Hepatocyte (in vitro differentiated cells): ENCODE data around the gene CD46. TPM values are rescaled to one million over a fixed set of nuclear protein-coding genes. Genes with fewer than 3 reads are reported as not detected.
A peak's percentile ranks its signal among the peaks of the same experiment; 100 is the strongest.
"Not testable (repeated sequence)": the region's sequence is repeated elsewhere in the genome, so short reads cannot be mapped to it uniquely, and the experiment has no call there.

ENCODE experiments used
- DNase-seq: peaks from one replicate; pipeline ENCODE4 v3.0.0-alpha.2; 2016; ENCODE audit warnings: low spot score
- H2AFZ ChIP-seq: fragments of 200-600 bp; sonication (generic); 2 replicates; pipeline ENCODE4 v1.6.0; 2016; ENCODE audit warnings: antibody characterized with exemption, mild to moderate bottlenecking
- H3K27ac ChIP-seq: fragments of 200-600 bp; sonication (generic); 2 replicates; pipeline ENCODE4 v1.5.1; 2016; ENCODE audit warnings: mild to moderate bottlenecking
- H3K27me3 ChIP-seq: fragments of 200-600 bp; sonication (generic); 2 replicates; pipeline ENCODE4 v1.6.1; 2016
- H3K36me3 ChIP-seq: fragments of 200-600 bp; sonication (generic); replicated peaks from 2 replicates; pipeline ENCODE4 v1.5.1; 2016; ENCODE audit warnings: low read depth; ENCODE audit not compliant: insufficient read depth
- H3K4me1 ChIP-seq: fragments of 200-600 bp; sonication (generic); 2 replicates; pipeline ENCODE4 v1.5.1; 2016; ENCODE audit warnings: mild to moderate bottlenecking, moderate library complexity; ENCODE audit not compliant: insufficient read depth
- H3K4me2 ChIP-seq: fragments of 200-600 bp; sonication (generic); 2 replicates; pipeline ENCODE4 v1.6.0; 2016
- H3K4me3 ChIP-seq: fragments of 200-600 bp; sonication (generic); 2 replicates; pipeline ENCODE4 v1.5.1; 2016; ENCODE audit warnings: mild to moderate bottlenecking
- H3K79me2 ChIP-seq: fragments of 200-600 bp; sonication (generic); 2 replicates; pipeline ENCODE4 v1.6.0; 2017; ENCODE audit warnings: mild to moderate bottlenecking
- H3K9me2 ChIP-seq: fragments of 200-600 bp; sonication (generic); replicated peaks from 2 replicates; pipeline ENCODE4 v1.6.0; 2017; ENCODE audit warnings: mild to moderate bottlenecking; ENCODE audit not compliant: insufficient read depth
- H3K9me3 ChIP-seq: fragments of 200-600 bp; sonication (generic); 2 replicates; pipeline ENCODE4 v1.5.1; 2016; ENCODE audit warnings: low read depth, mild to moderate bottlenecking
- H4K20me1 ChIP-seq: fragments of 200-600 bp; sonication (generic); 2 replicates; pipeline ENCODE4 v1.6.0; 2016; ENCODE audit warnings: mild to moderate bottlenecking; ENCODE audit not compliant: insufficient read depth, poor library complexity, severe bottlenecking
- CTCF ChIP-seq: fragments of 200-600 bp; sonication (generic); IDR thresholded peaks from 2 replicates; pipeline ENCODE4 v1.5.1; 2016; ENCODE audit warnings: antibody characterized with exemption, mild to moderate bottlenecking; ENCODE audit not compliant: poor library complexity
- EZH2 ChIP-seq: fragments of 200-600 bp; sonication (generic); IDR thresholded peaks from 2 replicates; pipeline ENCODE4 v1.6.1; 2016; ENCODE audit warnings: antibody characterized with exemption, mild to moderate bottlenecking, borderline replicate concordance
- EZH2phosphoT487 ChIP-seq: fragments of 200-600 bp; sonication (generic); IDR thresholded peaks from one replicate; pipeline ENCODE4 v1.6.1; 2018; ENCODE audit warnings: antibody characterized with exemption, mild to moderate bottlenecking, low read depth, moderate library complexity; ENCODE audit not compliant: unreplicated experiment, severe bottlenecking
- WGBS: methylation state at CpG from one replicate; pipeline ENCODE4 v1.1.6; 2016; ENCODE audit warnings: low lambda C conversion rate; ENCODE audit errors: missing lambda C conversion rate; 5-methylcytosine and 5-hydroxymethylcytosine counted together
- polyA plus RNA-seq: library from polyadenylated mRNA; unstranded; fragments of >200 nt; fragmentation: Nextera tagmentation; extraction: Ambion mirVana; gene quantifications from 2 replicates; pipeline ENCODE4 v1.2.1, GENCODE V29; 2016
- total RNA-seq: library from RNA; depleted of rRNA; stranded (reverse); fragments of >200 nt; gene quantifications from 2 replicates; pipeline ENCODE4 v1.2.3, GENCODE V29; 2014

Gene CD46
- total RNA-seq = 228 and 235 TPM in 2 replicates
- 176 and 192 TPM in 2 replicates for polyA plus RNA-seq

- Histone ChIP-seq H3K27ac (peak within 1 kb of the TSS; percentile 95), H2AFZ (peak within 1 kb of the TSS; percentile 42), H3K9me3 (no peaks in the 10 kb centered on the region), H3K9me2 (no peaks in the 10 kb centered on the region), H3K4me3 (peak within 1 kb of the TSS; percentile 67), H3K36me3 (no peaks in the 10 kb centered on the region), H3K4me1 (peaks cover 48% of the 10 kb centered on the region), H3K27me3 (no peaks in the 10 kb centered on the region), H3K4me2 (peak within 1 kb of the TSS; percentile 89), H4K20me1 (peaks cover 41% of the 10 kb centered on the region), H3K79me2 (peaks cover 57% of the 10 kb centered on the region)
- TF ChIP-seq EZH2 (no peak), CTCF (no peak), EZH2phosphoT487 (no peak)
- under 1% methylated on average over 55 of the region's 55 CpGs for WGBS
- peak; percentile 99 for DNase-seq
Measured at GRCh38 chr1:207751790-207752455, at the start of gene CD46. CD46 (plus strand) TSS chr1:207752054; CDS start chr1:207752213, 159 bp downstream.

- 56% methylated on average over 1 of the region's 1 CpG for WGBS
- no peaks in the 10 kb centered on the region for H3K79me2 ChIP-seq
- peak; percentile 10 for DNase-seq
- no peaks in the 10 kb centered on the region for H3K9me2 ChIP-seq
- no peak overlapping the region for H3K4me2 ChIP-seq
- no peak overlapping the region for H2AFZ ChIP-seq
- H3K36me3 ChIP-seq = no peaks in the 10 kb centered on the region
- H3K27ac ChIP-seq = no peak overlapping the region
- H3K4me3 ChIP-seq = no peak overlapping the region
- TF ChIP-seq CTCF (no peak), EZH2phosphoT487 (no peak), EZH2 (no peak)
- H4K20me1 ChIP-seq = no peaks in the 10 kb centered on the region
- H3K9me3 ChIP-seq = no peaks in the 10 kb centered on the region
- H3K4me1 ChIP-seq = no peaks in the 10 kb centered on the region
- no peaks in the 10 kb centered on the region for H3K27me3 ChIP-seq
Measured at GRCh38 chr1:207702317-207702716, 49.5 kb upstream of the CD46 start.

GRCh38 chr1:207703712-207704111 lies 48.1 kb upstream of the CD46 start:
- no peaks in the 10 kb centered on the region for H3K4me1 ChIP-seq
- no peaks in the 10 kb centered on the region for H3K27me3 ChIP-seq
- H3K4me3 ChIP-seq = no peak overlapping the region
- H3K27ac ChIP-seq = no peak overlapping the region
- H3K9me2 ChIP-seq = no peaks in the 10 kb centered on the region
- H3K36me3 ChIP-seq = no peaks in the 10 kb centered on the region
- no peak overlapping the region for H2AFZ ChIP-seq
- H4K20me1 ChIP-seq = no peaks in the 10 kb centered on the region
- TF ChIP-seq EZH2 (no peak), CTCF (no peak), EZH2phosphoT487 (no peak)
- H3K9me3 ChIP-seq = no peaks in the 10 kb centered on the region
- 99% methylated on average over 5 of the region's 5 CpGs for WGBS
- no peaks in the 10 kb centered on the region for H3K79me2 ChIP-seq
- H3K4me2 ChIP-seq = no peak overlapping the region
- no peak for DNase-seq

GRCh38 chr1:207708004-207708403 lies 43.9 kb upstream of the CD46 start:
- not testable (repeated sequence) for H2AFZ ChIP-seq, H4K20me1 ChIP-seq, H3K4me3 ChIP-seq, H3K4me1 ChIP-seq, H3K27me3 ChIP-seq, H3K79me2 ChIP-seq, H3K36me3 ChIP-seq, H3K9me3 ChIP-seq, H3K9me2 ChIP-seq, H3K4me2 ChIP-seq, H3K27ac ChIP-seq, DNase-seq
- WGBS = 82% methylated on average over 3 of the region's 3 CpGs
